Liver (tissue), 9 donors: ENCODE data around the gene WDCP. TPM values are rescaled to one million over a fixed set of nuclear protein-coding genes. Genes with fewer than 3 reads are reported as not detected.

Experiments
- DNase-seq: peaks from one replicate; pipeline ENCODE4 v3.0.0-alpha.2; 2017; ENCODE audit warnings: low spot score
- H3K27ac ChIP-seq, 2 donors: one replicate each; pipeline ENCODE4 v1.7.0; 2013; ENCODE audit warnings: inconsistent platforms in 2 of 2, low read length in 2 of 2, control low read depth in 1 of 2, low read depth in 1 of 2, mild to moderate bottlenecking in 1 of 2
- H3K27me3 ChIP-seq, 4 donors: one replicate each; pipeline versions ENCODE4 v1.6.1 to v1.7.0; 2013; ENCODE audit warnings: low read length in 3 of 4, inconsistent platforms in 1 of 4, mild to moderate bottlenecking in 1 of 4, moderate library complexity in 1 of 4; ENCODE audit not compliant: control insufficient read depth in 4 of 4, insufficient read depth in 4 of 4
- H3K36me3 ChIP-seq, 4 donors: one replicate each; pipeline versions ENCODE4 v1.6.1 to v1.7.0; 2013; ENCODE audit warnings: low read length in 3 of 4, mild to moderate bottlenecking in 3 of 4, low read depth in 1 of 4, moderate library complexity in 1 of 4; ENCODE audit not compliant: control insufficient read depth in 4 of 4, insufficient read depth in 3 of 4
- H3K4me1 ChIP-seq, 4 donors: one replicate each; pipeline versions ENCODE4 v1.6.1 to v1.7.0; 2013; ENCODE audit warnings: low read length in 3 of 4, mild to moderate bottlenecking in 3 of 4, moderate library complexity in 1 of 4; ENCODE audit not compliant: control insufficient read depth in 4 of 4, insufficient read depth in 4 of 4
- H3K4me3 ChIP-seq, 3 donors: one replicate each; pipeline versions ENCODE4 v1.6.1 to v1.7.0; 2013; ENCODE audit warnings: low read length in 3 of 3, control low read depth in 1 of 3, low read depth in 1 of 3, mild to moderate bottlenecking in 1 of 3
- H3K9ac ChIP-seq, 2 donors: one replicate each; pipeline ENCODE4 v1.7.0; 2013; ENCODE audit warnings: low read length in 2 of 2, mild to moderate bottlenecking in 2 of 2, moderate library complexity in 2 of 2, control low read depth in 1 of 2, low read depth in 1 of 2
- H3K9me3 ChIP-seq, 4 donors: one replicate each; pipeline versions ENCODE4 v1.6.1 to v1.7.0; 2013; ENCODE audit warnings: low read length in 3 of 4; ENCODE audit not compliant: control insufficient read depth in 4 of 4
- FOXA1 ChIP-seq: IDR thresholded peaks from 2 replicates; pipeline ENCODE4 v1.6.1; 2016; ENCODE audit warnings: antibody characterized with exemption
- FOXA2 ChIP-seq: IDR thresholded peaks from 2 replicates; pipeline ENCODE4 v1.6.1; 2016; ENCODE audit warnings: antibody characterized with exemption
- GABPA ChIP-seq, 2 donors: IDR thresholded peaks in 1 of 2; conservative IDR thresholded peaks in 1 of 2; 2 replicates each; pipeline ENCODE4 v1.6.1; 2016; ENCODE audit warnings: antibody characterized with exemption in 2 of 2, mild to moderate bottlenecking in 1 of 2, moderate library complexity in 1 of 2
- NR2F2 ChIP-seq: IDR thresholded peaks from 2 replicates; pipeline ENCODE4 v1.6.1; 2016; ENCODE audit warnings: antibody characterized with exemption
- RAD21 ChIP-seq, 2 donors: IDR thresholded peaks; 2 replicates each; pipeline ENCODE4 v1.6.1; 2016; ENCODE audit warnings: antibody characterized with exemption in 2 of 2, mild to moderate bottlenecking in 2 of 2
- RXRA ChIP-seq, 2 donors: IDR thresholded peaks; 2 replicates each; pipeline ENCODE4 v1.6.1; 2017 to 2018; ENCODE audit warnings: antibody characterized with exemption in 2 of 2, mild to moderate bottlenecking in 1 of 2
- WGBS: extraction: QIAGEN DNeasy Blood & Tissue Kit; methylation state at CpG from one replicate; pipeline ENCODE4 v1.1.7; 2013; 5-methylcytosine and 5-hydroxymethylcytosine counted together
- polyA plus RNA-seq, 2 donors: library from polyadenylated mRNA; stranded (reverse) in 1 of 2; unstranded in 1 of 2; fragments of 200-250 nt in 1 of 2; fragments of >200 nt in 1 of 2; fragmentation: Nextera tagmentation in 1 of 2; extraction: Ambion mirVana in 1 of 2; gene quantifications; one replicate each; pipeline versions ENCODE4 v1.2.1 to v1.2.3, GENCODE V29; 2013 to 2015
- total RNA-seq, 2 donors: library from RNA; depleted of rRNA; stranded (reverse); fragments of >200 nt; gene quantifications; one replicate each; pipeline ENCODE4 v1.2.3, GENCODE V29; 2014
- TF ChIP-seq, protein P1 (sequence below): IDR thresholded peaks from 2 replicates; pipeline ENCODE4 v1.6.1; 2016; ENCODE audit warnings: antibody characterized with exemption
- TF ChIP-seq, protein P2 (sequence below): fragments of 150-350 bp; IDR thresholded peaks from 2 replicates; pipeline ENCODE4 v1.5.1; 2017; ENCODE audit warnings: improper control_type of control experiment, low read depth, low read length; ENCODE audit not compliant: missing input control
- TF ChIP-seq, protein P3 (sequence below): IDR thresholded peaks from 2 replicates; pipeline ENCODE4 v1.6.1; 2016; ENCODE audit warnings: antibody characterized with exemption
- donor health status: healthy.
- donor health status: healthy.
- donor health status: healthy.
- donor health status: healthy.
- donor health status: healthy.

WDCP gene
- total and polyA plus RNA-seq, 4 donors: 2.0 to 6.0 (median 4.4) TPM

DNA sequence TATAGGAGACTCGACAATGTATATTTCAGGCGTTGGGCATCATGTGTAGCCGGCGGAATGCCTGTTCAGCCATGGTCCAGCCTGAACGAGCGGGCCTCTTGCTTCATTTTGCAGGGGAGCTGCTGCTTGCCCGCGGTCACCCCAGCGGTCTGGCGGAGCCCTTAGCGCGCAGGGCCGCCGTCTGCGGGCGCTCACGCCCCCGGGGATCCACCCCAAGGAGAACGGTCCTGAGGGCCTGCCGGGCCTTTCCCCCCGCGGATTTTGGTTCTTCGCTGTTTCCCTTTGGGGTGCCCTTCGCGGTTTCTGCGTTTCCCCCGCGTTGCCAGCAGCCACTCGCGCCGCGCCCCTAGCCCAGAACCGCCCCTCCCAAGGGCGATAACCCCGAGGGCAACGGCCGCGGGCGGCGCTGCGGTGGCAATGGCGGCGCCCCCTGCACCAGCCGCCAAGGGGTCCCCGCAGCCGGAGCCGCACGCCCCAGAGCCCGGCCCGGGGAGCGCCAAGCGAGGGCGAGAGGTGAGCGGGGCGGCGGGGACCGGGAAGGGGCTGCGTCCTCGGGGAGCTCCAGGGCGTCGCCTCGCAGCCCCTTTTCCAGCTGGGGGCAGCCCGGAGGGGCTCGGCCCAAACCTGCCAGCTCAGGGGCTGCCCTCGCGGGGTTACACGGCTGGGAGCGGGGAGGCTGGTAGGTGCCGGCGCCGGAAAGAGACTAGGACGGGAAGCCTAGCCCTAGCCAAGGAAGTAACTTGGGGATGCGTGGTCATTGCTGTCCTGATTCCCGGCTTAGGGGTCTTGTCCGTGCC, 37.3 kb downstream of the WDCP start, which contains the start of gene MFSD2B:
TSS of gene MFSD2B (plus strand) at position 406 of the 797 bp plus-strand sequence. CDS start at position 418, 12 bp downstream.
- Histone ChIP-seq H3K4me1 (peaks cover 3 to 10% (median 6%) of the 10 kb centered on the region in 4 donors), H3K36me3 (no peaks in the 10 kb centered on the region), H3K9ac (no peak within 1 kb of the TSS), H3K4me3 (peak within 1 kb of the TSS in 2 of 3 donors; percentile 42 to 54), H3K9me3 (no peaks in the 10 kb centered on the region), H3K27me3 (no peaks in the 10 kb centered on the region), H3K27ac (no peak within 1 kb of the TSS)
- TF ChIP-seq RXRA (IDR thresholded peaks at IDR 0.05) (peak in 1 of 2 donors; percentile 47), NR2F2 (no peak)
- DNase-seq: peak; percentile 73
- WGBS: 6% methylated on average over 75 of the region's 75 CpGs

DNA sequence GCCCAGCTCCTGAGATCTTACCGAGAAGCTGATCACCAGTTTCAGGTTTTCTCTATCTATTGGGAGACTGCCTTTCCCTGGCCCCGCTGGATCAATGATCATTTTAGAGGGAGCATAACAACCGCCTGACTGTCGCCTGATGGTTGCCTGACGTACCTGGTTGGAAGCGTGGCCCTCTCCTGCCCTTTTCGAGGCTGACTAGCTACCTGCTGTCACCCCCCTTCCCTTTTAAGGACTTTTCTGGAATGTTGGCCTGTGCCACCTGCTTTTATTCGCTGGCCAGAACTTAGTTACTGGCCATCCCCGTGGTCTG, 37.9 kb downstream of the WDCP start:
- Histone ChIP-seq H3K27ac (no peak overlapping the region), H3K9ac (no peak overlapping the region), H3K4me1 (peaks cover 3 to 10% (median 6%) of the 10 kb centered on the region in 4 donors), H3K36me3 (no peaks in the 10 kb centered on the region), H3K9me3 (no peaks in the 10 kb centered on the region), H3K27me3 (no peaks in the 10 kb centered on the region), H3K4me3 (peak overlapping the region in 2 of 3 donors; percentile 42 to 54)
- TF ChIP-seq RAD21 (IDR thresholded peaks at IDR 0.05) (no peak), FOXA1 (no peak), GABPA (IDR thresholded peaks at IDR 0.05 in 1 of 2, conservative IDR thresholded peaks at IDR 0.05 in 1 of 2) (no peak), RXRA (IDR thresholded peaks at IDR 0.05) (no peak)
- TF ChIP-seq, protein P1, sequence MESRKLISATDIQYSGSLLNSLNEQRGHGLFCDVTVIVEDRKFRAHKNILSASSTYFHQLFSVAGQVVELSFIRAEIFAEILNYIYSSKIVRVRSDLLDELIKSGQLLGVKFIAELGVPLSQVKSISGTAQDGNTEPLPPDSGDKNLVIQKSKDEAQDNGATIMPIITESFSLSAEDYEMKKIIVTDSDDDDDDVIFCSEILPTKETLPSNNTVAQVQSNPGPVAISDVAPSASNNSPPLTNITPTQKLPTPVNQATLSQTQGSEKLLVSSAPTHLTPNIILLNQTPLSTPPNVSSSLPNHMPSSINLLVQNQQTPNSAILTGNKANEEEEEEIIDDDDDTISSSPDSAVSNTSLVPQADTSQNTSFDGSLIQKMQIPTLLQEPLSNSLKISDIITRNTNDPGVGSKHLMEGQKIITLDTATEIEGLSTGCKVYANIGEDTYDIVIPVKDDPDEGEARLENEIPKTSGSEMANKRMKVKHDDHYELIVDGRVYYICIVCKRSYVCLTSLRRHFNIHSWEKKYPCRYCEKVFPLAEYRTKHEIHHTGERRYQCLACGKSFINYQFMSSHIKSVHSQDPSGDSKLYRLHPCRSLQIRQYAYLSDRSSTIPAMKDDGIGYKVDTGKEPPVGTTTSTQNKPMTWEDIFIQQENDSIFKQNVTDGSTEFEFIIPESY: no peak
- TF ChIP-seq, protein P2, sequence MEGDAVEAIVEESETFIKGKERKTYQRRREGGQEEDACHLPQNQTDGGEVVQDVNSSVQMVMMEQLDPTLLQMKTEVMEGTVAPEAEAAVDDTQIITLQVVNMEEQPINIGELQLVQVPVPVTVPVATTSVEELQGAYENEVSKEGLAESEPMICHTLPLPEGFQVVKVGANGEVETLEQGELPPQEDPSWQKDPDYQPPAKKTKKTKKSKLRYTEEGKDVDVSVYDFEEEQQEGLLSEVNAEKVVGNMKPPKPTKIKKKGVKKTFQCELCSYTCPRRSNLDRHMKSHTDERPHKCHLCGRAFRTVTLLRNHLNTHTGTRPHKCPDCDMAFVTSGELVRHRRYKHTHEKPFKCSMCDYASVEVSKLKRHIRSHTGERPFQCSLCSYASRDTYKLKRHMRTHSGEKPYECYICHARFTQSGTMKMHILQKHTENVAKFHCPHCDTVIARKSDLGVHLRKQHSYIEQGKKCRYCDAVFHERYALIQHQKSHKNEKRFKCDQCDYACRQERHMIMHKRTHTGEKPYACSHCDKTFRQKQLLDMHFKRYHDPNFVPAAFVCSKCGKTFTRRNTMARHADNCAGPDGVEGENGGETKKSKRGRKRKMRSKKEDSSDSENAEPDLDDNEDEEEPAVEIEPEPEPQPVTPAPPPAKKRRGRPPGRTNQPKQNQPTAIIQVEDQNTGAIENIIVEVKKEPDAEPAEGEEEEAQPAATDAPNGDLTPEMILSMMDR: no peak
- no peak for DNase-seq
- WGBS: 72% methylated on average over 9 of the region's 9 CpGs

DNA sequence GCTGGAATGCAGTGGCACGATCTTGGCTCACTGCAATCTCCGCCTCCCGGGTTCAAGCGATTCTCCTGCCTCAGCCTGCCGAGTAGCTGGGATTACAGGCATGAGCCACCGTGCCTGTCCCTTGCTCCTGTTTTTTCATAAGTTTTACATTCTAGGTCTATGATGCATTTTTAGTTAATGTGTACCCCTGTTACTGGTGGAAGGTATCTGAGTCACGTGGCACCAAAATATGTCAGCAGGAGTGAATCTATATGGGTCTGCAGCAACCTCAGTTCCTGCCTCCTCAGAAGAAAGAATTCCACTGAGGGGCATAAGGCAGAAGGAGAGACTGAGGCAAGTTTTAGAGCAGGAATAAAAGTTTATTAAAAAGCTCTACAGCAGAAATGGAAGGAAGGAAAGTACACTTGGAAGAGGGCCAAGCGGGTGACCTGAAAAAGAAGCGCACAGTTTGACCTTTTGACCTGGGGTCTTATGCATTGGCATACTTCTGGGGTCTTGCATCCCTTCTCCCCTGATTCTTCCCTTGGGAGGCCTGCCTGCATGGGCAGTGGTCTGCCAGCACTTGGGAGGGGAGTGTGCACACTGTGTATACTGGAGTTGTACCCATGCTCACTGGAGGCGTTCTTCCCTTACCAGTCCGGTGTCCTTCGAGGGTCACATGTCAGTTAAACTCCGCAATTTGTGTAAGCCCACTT, 38.4 kb downstream of the WDCP start:
- Histone ChIP-seq H3K4me1 (peaks cover 3 to 10% (median 6%) of the 10 kb centered on the region in 4 donors), H3K36me3 (no peaks in the 10 kb centered on the region), H3K9ac (no peak overlapping the region), H3K27ac (no peak overlapping the region), H3K27me3 (no peaks in the 10 kb centered on the region), H3K9me3 (no peaks in the 10 kb centered on the region), H3K4me3 (no peak overlapping the region)
- WGBS: 86% methylated on average over 13 of the region's 13 CpGs
- TF ChIP-seq, protein P3, sequence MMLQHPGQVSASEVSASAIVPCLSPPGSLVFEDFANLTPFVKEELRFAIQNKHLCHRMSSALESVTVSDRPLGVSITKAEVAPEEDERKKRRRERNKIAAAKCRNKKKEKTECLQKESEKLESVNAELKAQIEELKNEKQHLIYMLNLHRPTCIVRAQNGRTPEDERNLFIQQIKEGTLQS: no peak
- TF ChIP-seq GABPA (IDR thresholded peaks at IDR 0.05 in 1 of 2, conservative IDR thresholded peaks at IDR 0.05 in 1 of 2): no peak
- TF ChIP-seq FOXA2: no peak
- peak; percentile 37 for DNase-seq
